GM18508 (cell line): ENCODE data around the gene MELK.
"Not testable (repeated sequence)": the region's sequence is repeated elsewhere in the genome, so short reads cannot be mapped to it uniquely, and the experiment has no call there.

Experiments used
- ATAC-seq: cut with Tn5 transposase; IDR thresholded peaks from one replicate; pipeline ENCODE4 v1.9.1; 2021; ENCODE audit warnings: moderate number of reproducible peaks; ENCODE audit not compliant: insufficient read depth, unreplicated experiment

The MELK gene

DNA sequence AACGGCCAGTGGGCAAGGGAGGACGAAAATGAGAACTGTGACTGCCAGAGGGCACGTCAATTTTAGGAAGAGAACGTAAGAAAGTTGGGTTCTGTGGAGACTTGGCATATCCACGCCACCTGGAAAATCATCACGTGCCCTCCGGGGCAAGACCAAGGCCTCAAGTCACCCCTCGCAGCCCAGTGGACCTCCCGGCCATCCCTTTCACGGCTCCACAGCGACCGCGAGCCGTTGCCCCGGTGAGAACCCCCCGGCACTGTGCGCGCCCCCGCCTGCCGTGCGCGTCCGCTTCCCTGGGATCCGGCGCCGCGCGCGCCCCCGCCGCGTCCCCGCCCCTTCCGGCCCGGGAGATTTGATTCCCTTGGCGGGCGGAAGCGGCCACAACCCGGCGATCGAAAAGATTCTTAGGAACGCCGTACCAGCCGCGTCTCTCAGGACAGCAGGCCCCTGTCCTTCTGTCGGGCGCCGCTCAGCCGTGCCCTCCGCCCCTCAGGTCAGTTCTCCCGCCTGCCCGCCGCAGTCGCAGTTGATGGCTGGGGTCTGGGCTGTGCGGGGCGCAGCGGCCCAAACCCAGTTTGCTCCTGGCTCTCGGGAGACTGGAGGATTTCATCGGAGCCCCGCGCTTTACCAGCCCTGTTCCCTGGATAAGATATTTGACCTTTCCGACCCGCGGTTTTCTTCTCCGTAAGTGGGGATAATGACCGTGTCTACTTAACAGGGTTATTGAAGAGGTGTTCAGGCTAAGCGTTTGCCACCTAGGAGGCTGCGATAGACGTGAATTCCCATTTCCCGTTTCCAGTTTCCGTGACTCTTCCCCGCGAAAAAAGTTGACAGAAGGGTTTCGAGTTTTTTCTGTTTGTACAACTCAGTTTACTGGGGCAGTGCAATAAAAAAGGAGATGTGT, at the start of gene MELK:
Gene MELK (plus strand): TSS at position 381 of the 904 bp plus-strand sequence. CDS start 8,787 bp downstream, outside the sequence.
- ATAC-seq, result peak; percentile 42

GRCh38 chr9:36530224-36530623, 42.5 kb upstream of the MELK start:
- ATAC-seq, result no peak

DNA sequence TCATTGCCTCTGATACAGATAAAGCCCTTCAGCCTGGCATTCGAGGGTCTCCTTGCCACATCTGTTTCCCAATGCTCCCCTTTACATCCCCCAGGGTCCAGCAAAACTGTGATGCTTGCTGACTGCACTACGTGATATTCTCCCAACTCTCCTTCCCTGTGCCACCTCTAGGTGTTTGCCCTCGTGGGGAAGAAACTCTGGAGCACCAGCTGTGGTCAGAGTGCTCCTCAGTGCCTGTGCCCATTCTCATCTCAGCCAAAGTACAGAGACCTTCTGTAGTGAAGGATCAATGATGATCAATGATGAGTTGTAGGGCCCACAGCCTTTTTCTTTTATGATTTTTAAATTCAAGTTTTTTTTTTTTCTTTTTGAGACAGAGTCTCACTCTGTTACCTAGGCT, 40.3 kb upstream of the MELK start:
- ATAC-seq, result no peak

- ATAC-seq, result not testable (repeated sequence)
Measured at GRCh38 chr9:36533726-36534125, 39.0 kb upstream of the MELK start.

- no peak for ATAC-seq
Measured at GRCh38 chr9:36535107-36535506, 37.6 kb upstream of the MELK start.

- ATAC-seq, result no peak
Measured at GRCh38 chr9:36537861-36538260, 34.8 kb upstream of the MELK start.

DNA sequence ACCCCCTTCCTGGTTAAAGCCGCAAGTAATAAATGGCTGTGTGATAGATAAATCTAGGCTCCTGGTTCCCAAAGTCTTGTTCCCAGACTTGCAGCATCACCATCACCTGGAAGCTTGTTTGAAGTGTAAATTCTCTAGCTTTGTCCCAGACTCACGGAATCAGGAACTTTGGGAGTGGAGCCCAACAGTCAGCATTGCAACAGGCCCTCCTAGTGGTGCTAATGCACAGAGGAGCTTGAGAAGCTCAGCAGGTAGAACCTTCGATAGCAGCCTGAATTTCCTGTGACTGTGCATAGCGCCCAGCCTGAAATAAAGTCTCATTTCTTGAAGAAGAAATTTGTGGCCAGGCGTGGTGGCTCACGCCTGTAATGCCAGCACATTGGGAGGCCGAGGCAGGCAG, 30.3 kb upstream of the MELK start:
- ATAC-seq, result no peak

DNA sequence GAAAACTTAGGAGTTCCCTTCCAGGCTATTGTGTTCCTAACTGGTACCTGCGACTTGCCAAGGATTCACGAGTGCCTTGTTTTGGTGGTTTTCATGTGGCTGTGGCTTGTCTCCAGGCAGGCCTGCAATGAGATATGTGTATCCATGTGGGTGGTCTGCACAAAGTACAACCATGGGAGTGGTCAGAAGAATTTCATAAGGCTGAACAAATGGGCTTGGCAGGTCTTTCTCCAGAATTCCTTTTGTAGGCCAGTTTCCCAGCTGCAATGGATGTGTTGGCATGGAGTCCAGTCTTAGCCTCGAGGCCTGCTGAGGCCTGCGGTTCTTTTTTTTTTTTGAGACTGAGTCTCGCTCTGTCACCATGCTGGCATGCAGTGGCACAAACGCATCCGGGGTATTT, 28.8 kb upstream of the MELK start:
- no peak for ATAC-seq

DNA sequence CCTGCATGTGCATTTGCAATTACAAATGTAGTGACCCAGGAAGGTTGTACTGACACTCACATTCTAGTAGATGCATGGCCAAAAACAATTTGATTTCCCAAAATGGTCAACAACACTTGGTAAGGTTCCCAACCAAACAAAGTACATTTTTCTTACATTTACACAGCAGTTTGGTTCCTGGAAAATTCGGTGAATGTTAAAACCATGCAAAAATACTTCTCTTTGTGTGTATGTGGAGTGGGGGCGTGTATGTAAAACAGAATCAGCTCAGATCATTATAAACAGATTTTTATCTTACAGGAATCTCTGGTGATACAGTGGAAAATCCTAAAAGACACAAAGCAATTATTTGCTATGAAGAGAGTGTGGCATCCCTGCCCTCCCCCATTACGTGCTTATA, 25.1 kb upstream of the MELK start:
- no peak for ATAC-seq

GRCh38 chr9:36548454-36548853, 24.2 kb upstream of the MELK start:
- no peak for ATAC-seq

DNA sequence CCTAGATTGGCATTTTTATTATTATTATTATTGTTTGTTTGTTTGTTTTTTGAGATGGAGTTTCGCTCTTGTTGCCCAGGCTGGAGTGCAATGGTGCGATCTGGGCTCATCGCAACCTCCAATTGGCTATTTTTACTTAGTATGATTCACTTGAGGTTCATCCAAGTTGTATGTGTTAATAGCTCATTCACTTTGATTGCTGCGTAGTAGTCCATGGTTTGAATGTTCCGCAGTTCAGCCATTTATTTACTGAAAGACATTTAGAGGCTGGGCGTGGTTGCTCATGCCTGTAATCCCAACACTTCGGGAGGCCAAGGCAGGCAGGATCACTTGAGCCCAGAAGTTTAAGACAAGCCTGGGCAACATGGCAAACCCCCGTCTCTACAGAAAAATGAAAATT, 22.6 kb upstream of the MELK start:
- no peak for ATAC-seq

DNA sequence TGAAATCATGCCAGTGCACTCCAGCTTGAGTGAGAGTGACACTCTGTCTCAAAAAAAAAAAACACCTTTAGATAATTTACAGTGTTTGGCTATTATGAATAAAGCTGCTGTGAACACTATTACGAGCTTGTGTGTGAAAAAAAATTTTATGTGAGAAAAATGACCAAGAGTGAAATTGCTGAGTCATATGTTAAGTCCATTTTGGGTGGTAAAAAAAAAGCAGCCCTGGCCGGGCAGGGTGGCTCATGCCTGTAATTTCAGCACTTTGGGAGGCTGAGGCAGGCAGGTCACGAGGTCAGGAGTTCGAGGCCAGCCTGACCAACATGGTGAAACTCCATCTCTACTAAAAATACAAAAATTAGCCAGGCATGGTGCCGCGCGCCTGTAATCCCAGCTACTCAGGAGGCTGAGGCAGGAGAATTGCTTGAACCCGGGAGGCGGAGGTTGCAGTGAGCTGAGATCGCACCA, 22.0 kb upstream of the MELK start:
- not testable (repeated sequence) for ATAC-seq

GRCh38 chr9:36551129-36551528, 21.6 kb upstream of the MELK start:
- no peak for ATAC-seq

- no peak for ATAC-seq
Measured at GRCh38 chr9:36551910-36552309, 20.8 kb upstream of the MELK start.

DNA sequence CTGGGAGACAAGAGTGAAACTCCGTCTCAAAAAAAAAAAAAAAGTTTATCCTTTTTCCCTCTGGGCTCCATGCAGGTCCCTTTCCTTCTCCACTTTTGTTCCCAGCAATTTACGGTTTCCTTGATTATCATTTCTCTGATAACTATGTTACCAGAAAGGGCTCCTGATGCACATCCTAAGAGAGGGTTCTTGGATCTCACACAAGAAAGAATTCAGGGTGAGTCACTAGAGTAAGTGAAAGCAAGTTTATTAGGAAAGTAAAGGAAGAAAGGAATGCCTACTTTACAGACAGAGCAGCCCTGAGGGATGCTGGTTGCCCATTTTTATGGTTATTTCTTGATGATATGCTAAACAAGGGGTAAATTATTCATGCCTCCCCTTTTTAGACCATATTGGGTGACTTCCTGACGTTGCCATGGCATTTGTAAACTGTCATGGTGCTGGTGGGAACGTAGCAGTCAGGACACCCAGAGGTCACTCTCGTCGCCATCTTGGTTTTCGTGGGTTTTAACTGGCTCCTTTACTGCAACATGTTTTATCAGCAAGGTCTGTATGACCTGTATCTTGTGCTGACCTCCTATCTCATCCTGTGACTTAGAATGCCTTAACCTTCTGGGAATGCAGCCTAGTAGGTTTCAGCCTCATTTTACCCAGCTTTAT, 13.5 kb upstream of the MELK start:
- no peak for ATAC-seq

- no peak for ATAC-seq
Measured at GRCh38 chr9:36560771-36561170, 11.9 kb upstream of the MELK start.

DNA sequence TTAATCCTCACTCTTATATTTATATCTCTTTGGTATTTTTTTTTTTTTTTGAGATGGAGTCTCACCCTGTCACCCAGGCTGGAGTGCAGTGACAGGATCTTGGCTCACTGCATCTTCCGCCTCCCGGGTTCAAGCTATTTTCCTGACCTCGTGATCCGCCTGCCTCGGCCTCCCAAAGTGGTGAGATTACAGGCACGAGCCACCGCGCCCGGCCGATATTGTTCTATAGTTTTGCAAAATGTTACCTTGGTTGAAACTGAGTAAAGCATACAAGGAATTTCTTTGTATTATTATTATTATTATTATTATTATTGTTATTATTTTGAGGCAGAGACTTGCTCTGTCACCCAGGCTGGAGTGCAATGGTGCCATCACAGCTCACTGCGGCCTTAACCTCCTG, 9.9 kb upstream of the MELK start:
- not testable (repeated sequence) for ATAC-seq

- no peak for ATAC-seq
Measured at GRCh38 chr9:36566813-36567221, 5.9 kb upstream of the MELK start.

GRCh38 chr9:36568681-36569080, 4.0 kb upstream of the MELK start:
- not testable (repeated sequence) for ATAC-seq

DNA sequence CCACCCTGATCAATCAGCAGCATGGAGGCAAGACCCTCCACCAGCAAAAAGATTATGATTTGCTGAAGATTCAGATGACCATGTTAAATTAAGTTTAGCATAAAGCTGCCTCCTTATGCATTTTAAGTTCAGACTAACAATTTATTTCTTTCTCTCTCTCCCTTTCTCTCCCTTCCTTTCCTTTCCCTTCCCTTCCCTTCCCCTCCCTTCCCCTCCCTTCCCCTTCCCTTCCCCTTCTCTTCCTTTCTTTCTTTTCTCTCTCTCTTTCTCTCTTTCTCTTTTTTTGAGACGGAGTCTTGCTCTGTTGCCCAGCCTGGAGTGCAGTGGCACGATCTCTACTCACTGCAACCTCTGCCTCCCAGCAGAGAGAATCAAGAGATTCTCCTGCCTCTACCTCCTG, 1.4 kb upstream of the MELK start:
- no peak for ATAC-seq

GRCh38 chr9:36574045-36574444, 1.4 kb downstream of the MELK start:
- not testable (repeated sequence) for ATAC-seq
